NCI-H460 (cell line): Measurements from ENCODE around the gene SLK. TPM values are rescaled to one million over a fixed set of nuclear protein-coding genes. Genes with fewer than 3 reads are reported as not detected.

Source experiments
- DNase-seq: peaks from one replicate; pipeline ENCODE4 v3.0.0-alpha.2; 2016; ENCODE audit warnings: low read depth; ENCODE audit errors: extremely low read depth
- total RNA-seq: library from RNA; depleted of rRNA; stranded (reverse); fragments of >200 nt; shearing (Covaris generic); gene quantifications from 2 replicates; pipeline ENCODE4 v1.2.3, GENCODE V29; 2014

SLK gene
- total RNA-seq, 1 experiment from 2014 or later = 62.3 TPM

- DNase-seq = no peak
These were observed 27.4 kb upstream of the SLK start for GRCh38 chr10:103939522-103939921.

GRCh38 chr10:103941801-103942200, 25.1 kb upstream of the SLK start:
- no peak for DNase-seq

DNA sequence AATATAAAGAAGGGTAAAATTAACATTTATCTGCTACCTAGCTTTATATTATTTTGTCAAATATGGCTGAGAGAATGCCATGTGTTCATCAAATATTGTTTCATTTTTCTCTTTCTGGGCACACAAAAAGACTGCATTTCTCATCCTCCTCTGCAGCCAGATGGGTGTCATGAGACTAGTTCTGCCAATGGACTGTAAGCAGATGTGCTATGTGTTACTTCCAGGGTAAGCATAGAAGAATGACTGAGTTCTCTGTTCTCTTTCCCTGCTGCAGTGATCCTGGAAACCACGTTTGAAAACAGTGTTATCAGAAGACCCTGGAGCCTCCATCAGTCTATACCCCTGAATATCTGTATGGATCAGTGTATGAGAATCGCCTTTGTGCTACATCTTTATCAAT, 24.1 kb upstream of the SLK start:
- no peak for DNase-seq

- DNase-seq = no peak
These were observed 19.0 kb upstream of the SLK start for GRCh38 chr10:103947799-103948516.

DNA sequence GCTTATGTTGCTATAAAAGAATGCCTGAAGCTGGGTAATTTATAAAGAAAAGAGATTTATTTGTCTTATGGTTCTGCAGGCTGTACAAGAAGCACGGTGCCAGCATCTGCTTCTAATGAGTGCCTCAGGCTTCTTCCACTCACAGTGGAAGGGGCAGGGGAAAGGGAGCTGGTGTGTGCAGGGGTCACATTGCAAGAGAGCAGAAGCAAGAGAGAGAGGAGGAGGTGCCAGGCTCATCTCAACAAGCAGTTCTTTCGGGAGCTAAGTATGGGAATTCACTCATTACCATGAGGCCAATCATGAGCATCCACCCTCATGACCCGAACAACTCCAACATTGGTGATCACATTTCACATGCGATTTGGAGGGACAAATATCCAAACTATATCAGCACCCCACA, 17.2 kb upstream of the SLK start:
- DNase-seq = no peak

- no peak for DNase-seq
These were observed 15.8 kb upstream of the SLK start for GRCh38 chr10:103951183-103951582.

GRCh38 chr10:103951942-103952341, 15.0 kb upstream of the SLK start:
- no peak for DNase-seq

- no peak for DNase-seq
These were observed 12.4 kb upstream of the SLK start for GRCh38 chr10:103954543-103954942.

GRCh38 chr10:103958996-103959395, 7.9 kb upstream of the SLK start:
- no peak for DNase-seq

GRCh38 chr10:103960103-103960502, 6.8 kb upstream of the SLK start:
- no peak for DNase-seq

DNA sequence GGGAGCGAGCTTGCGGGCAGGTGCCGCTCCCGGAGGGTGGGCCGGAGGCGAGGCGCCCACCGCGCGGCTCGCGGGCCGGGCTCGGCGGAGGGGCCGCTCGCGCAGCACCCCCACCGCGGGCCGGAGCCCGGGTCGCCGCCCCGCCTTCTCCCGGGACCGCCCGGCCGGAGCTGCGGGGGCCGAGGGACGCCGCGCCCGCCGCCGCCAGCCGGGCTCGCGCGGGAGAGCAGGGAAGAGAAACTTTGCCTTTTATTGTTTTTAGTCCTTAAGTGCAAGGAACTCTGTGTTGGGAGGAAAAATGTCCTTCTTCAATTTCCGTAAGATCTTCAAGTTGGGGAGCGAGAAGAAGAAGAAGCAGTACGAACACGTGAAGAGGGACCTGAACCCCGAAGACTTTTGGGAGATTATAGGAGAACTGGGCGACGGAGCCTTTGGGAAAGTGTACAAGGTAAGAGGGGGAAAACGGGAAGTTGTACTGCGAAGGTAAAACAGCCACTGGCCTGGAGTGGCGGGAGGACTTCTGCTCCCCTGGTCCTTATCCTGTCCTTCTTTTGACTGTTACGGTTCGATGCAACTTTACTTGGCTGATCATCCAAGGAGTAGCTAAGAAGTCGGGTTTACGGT, 620 bp downstream of the SLK start:
- no peak for DNase-seq

DNA sequence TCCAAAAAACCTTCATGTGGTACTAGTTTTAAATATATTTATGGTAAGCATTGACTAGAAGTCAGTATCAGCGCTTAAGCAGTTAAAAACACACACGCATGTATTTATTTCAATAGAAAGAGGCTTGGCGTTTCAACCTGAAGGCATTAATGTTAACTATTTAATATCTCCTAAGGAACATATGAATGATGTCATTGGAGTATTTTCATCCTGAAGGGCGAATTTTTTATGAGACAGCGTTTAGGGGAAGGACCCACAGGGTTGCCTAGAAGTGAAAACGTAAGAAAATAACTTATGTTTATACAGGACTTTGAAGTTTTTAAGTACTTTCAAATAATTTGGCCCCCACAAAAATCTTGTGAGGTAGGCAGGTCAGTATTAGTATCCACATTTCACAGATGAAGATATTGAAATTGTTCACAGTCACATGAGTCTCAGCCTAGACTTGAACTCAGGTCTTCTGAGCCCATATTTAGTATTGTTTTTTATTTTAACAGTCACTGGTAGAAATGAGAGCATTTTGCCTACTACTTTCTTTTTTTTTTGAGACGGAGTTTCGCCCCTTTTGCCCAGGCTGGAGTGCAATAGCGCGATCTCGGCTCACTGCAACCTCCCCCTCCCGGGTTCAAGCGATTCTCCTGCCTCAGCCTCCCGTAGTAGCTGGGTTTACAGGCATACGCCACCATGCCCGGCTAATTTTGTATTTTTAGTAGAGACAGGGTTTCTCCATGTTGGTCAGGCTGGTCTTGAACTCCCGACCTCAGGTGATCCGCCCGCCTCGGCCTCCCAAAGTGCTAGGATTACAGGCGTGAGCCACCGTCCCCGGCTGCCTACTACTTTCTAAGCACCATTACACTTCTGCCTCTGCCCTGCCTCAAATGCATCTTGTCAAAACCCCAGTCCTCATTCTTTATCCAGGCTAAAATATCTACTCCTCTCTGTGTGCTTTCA, 1.8 kb downstream of the SLK start:
- no peak for DNase-seq

DNA sequence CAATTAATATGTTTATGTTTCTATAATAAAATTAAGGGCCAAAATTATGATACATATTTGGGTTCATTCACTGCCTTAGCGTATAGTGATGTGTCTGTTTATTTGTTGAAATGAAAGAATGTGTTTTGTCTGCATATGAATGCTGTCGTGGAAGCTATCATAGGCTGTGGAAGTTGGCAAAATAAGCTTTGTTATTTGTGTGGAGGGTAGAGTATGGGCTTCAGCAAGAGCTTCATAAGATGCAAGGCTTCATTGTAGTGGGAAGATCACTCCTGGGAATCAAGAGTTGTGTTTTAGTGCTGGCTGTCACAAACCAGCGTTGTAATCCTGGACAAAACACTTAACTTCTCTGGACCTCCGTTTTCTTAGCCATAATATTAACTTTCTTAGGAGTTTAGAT, 2.5 kb downstream of the SLK start:
- DNase-seq = no peak

DNA sequence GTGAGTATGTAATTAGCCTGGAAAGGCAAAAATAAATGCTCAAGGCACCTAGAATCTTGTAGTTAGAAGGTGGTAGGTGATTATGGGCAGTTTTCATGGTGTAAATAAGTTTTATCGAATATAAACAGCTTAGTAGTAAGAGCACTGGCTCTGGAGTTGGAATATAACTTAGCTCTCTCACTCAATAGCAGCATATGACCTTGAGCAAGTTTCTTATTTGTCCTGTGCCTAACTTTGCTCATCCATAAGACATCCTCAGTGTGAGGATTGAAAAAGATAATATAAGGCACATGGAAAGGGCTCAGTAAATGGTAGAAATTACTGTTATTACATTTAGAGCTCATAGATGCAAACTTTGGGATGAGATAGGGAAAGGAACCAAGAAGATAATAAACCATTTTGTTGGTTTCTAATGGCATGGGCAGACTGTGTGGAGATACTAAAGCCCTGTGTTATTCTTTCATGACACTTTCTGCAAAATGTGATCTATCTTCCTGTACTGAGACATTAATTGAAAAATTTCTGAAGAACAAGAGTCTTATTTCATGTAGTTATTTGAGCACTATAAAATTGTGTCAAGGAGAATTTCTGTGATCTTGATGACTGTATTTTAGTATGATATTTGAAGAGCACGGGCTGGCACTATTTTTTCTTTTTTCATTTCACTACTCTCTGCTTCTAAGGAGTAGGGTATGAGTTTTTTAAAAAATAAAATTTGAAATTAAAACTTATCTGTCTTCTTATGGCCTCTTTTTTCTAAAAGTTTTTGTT, 3.1 kb downstream of the SLK start:
- no peak for DNase-seq

DNA sequence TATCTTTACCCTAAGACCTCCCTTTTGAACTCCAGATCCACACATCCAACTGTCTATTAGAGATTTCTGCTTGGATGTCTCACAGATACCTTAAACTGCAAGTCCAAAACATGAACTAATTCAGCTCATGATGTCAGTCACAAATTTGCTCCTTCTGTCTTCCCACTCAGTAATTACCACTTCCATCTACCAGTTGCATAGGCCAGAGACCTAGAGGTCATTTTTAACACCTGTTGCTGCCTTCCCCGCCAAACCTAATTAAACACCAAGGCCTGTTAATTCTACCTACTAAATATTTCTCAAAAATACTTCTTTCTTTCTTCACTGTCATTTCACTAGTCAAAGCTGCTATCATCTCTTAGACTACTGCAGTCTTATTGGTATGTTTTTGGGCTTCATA, 8.2 kb downstream of the SLK start:
- no peak for DNase-seq

GRCh38 chr10:103977204-103977603, 10.3 kb downstream of the SLK start:
- DNase-seq = no peak

- no peak for DNase-seq
These were observed 12.6 kb downstream of the SLK start for GRCh38 chr10:103979530-103979929.

- DNase-seq = no peak
These were observed 13.5 kb downstream of the SLK start for GRCh38 chr10:103980288-103980906.

DNA sequence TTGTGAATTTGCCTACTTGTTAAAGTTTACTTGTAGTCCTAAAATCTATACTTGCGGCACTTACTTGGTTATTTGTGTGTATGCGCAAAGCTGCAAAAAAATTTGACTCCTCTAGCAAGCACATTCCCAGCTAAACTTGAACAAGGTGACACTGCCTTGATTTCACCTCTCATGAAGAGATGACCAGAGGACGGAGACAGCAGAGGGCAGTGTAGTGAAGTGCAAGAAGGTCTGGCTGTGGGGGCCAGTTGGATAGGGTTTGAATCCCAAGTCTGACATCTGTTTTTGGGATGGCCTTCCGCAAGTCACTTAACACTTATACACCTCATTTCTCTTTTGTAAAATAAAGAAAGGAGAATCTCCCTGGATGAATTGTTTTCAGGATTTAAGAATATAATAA, 15.7 kb downstream of the SLK start:
- no peak for DNase-seq

GRCh38 chr10:103983367-103983911, 16.5 kb downstream of the SLK start:
- no peak for DNase-seq
